EH (cell line): Measurements from ENCODE around the gene GPX4.

Experiments used
- DNase-seq: peaks from one replicate; pipeline ENCODE4 v3.0.0-alpha.2; 2015; ENCODE audit warnings: low read depth

The GPX4 gene

DNA sequence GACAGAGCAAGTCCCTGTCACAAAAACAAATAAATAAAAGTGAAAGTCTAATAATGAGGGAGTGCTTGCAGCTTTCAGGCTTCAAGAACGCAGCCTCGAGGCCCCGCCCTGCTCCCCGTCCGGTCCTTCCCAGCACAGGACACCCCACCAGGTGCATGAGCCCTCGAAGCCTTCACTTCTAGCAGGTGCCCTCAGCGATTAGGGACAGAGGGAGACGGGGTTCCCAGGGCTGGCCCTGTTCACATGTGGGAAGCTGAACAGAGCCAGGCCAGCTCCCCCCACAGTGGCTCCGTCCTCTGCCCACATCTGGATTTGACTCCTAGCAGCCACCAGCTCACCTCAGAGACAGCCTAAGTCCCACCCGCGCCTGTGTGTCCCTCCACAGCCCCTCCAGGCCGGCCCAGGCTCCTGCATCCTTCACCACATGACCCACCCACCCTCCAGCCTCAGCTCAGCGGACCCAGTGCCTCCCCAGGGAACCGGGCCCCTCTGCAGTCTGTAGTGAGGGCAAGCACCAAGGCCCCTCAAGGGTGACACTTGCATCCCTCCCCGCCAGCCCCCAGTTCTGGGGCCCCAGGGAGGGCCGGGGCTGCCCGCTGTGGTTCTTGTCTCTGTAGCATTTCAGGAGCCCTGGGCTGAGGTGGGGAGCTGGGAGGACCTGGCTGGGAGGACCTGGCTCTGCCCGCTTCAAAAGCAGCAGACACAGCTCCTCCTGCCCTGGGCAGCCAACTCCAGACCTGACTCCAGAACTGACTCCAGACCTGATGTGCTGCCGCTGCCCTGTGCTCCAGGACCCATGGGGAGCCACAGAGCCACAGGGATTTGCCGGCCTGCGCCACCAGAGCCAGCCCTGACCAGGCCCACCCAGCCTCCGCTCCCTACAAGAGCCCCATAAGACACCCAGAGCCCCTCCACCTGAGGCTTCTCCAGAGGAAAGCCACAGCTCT is 27.2 kb downstream of the GPX4 start:
- DNase-seq, result peak; percentile 39

DNA sequence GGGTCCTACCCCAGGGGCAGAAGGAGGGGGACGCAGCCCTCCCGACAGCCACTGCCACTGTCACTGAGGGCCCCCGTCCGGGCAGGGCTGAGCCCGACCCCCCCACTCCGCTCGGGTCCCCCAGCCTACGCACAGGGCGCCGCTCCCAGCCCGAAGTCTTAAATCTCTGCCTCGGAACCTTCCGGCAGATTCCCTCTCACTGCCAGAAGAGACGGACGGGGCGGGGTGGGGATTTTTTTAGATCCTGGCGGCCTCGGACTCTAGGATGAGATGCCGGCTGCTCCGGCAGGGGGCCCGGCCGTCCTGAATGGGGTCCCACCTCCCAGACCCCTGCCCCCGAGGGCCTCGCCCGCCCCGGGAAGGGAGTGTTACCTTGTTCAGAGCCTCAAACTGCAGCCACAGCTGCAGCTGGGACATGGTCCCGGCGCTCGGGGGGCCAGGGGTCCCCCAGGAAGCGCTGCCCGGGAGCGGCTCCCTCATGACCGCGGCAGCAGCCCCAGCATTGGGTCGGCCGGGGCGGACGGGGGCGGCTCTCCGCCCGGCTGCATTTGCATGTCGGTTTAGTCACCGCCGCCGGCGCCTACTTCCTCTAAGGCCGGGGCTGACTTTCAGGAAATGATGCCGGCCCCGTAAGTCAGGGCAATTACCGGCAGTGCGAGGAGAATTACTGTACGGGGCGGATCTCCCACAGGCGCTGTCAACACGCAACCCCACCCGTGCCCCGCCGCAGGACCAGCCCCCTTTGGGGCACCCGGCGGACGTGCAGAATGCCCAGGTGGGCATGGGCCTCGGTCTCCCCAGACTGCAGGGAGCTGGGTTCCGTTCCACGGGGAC is 28.1 kb downstream of the GPX4 start:
- DNase-seq, result peak; percentile 94

DNA sequence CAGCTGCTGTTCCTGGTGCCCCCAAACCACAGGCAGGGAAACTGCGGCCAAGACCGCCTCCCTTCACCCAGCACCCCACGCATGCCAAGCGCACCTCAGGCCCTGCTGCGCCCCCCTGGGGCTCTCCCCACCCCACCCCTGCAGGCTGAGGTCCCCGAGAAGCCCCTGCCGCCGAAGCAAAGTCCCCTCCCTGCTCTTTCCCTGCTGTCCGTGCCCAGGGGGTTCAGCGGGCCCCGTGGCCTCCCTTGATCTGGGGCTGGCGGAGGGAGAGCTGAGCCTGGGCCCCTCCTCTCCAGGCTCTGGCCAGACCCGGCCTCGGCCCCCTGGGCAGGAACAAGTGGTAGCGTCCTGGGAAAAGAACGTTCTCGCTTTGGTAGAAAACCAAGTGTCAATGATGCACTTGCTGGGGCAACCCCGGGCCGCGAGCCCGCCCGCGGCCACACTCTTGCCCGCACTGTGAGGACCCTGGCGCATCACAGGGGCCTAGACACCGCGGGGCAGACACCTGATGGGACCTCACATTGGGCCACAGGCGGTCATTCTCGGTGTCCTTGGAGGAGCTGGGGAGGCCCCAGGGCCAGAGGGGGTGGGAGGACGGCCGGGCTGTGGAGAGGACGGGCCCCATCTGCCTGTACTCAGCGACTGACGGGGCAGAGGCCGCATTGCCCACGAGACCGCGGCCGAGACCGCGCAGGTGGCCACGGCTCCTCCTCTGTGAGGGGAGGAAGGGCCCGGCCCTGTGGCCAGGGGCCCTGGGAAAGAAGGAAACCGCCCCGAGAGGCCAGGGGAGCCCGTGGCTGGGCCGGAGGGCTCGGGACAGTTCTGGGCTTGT is 29.0 kb downstream of the GPX4 start:
- peak; percentile 20 for DNase-seq

DNA sequence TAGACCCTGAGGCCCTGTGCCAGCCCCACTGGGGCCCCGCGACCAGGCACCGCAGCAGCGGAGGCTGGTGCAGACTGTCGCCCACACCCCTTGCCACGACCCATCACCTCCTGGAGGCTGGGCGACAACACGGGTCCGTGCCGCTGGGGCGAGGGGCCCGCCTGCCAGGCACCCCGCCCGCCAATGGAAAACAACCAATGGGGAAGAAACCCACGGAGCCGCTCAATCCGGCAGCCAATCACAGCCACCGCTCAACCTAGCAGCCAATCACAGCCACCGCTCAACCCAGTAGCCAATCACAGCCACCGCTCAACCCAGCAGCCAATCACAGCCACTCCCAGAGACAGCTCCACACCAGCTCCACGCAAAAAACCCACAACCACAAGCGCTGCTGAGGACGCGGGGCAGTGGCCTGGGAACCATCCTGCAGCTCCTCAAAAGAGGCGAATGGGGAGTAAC is 29.7 kb downstream of the GPX4 start:
- DNase-seq, result peak; percentile 23

DNA sequence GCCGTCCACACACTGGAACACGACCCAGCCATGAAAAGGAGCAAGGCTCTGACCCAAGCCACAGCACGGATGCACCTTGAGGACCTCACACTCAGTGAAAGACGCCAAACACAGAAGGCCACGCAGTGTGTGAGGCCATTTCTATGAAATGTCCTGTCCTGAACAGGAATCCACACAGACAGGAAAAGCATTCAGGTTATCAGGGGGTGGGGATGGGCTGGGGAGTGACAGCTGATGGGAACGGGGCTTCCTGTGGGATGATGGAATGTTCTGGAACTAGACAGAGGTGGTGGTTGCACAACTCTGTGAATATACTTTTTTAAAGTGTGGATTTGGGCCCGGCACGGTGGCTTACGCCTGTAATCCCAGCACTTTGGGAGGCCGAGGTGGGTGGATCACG is 30.6 kb downstream of the GPX4 start:
- peak; percentile 41 for DNase-seq

DNA sequence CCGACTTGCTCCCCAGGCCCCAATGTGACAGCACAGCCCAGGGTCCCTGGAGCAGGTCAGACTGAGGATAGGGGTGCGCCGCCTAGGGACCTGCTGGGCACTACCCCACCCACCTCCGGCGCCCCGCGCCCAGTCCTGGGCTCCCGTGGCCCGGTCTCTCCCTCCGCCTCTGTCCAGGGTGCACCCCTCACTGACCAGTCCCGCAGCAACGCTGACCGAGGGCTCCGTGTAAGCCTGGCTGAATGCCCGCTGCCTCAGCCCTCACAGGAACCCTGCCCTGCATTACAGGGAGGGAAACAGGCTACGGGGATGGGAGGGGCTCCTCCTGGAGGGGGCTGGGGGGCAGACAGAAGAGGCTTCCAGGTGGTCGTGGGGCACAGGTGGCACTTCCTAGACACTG is 31.7 kb downstream of the GPX4 start:
- DNase-seq, result no peak

DNA sequence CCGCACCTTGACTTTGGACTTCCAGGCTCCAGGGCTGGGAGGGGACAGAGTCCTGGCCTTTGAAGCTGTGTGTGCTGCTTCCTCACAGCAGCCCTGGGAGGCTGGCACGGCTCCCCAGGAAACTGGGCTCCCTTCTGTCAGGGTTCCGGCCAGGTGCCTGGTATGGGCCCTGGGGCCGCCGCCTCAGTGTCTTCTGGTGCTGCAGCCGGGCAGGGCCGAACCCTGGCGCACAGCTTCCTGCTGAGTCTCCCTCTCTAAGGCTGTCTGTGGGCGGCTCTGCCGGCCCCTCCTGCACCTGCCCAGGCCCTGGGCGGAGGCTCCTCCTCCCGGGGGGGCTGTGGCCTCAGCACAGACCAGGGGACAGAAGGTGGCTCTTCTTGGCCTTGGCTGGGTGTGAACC is 32.4 kb downstream of the GPX4 start:
- no peak for DNase-seq

DNA sequence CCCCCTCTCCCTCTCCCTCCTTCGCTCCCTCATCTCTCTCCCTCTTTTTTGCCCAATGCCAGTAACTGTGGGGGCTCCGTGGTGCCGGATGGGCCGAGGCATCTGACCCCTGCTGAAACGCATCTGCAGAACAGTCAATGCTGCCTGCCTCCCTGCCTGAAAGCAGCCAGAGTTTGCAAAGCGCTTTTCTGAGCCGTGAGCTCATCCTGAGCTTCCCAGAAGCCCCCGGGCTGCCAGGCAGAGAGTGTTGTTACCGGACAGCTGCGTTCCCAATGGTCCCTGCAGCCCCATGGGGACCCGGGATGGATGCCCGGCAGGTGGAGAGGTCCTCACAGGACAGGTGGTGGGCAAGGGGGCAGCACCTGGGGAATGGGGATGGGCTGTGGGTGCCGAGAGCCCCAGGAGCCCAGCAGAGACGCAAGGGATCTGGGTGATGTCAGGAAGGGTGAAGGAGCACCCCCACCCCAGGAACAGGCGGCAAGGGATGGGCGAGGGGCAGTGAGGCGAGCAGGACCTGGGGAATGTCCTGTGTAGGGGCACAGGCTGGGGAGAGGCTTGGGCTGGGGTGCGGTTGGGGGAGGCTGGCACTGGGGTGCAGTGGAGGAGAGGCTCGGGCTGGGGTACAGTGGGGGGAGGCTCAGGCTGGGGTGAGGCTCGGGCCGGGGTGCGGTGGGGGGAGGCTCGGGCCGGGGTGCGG is 33.0 kb downstream of the GPX4 start:
- DNase-seq, result no peak

DNA sequence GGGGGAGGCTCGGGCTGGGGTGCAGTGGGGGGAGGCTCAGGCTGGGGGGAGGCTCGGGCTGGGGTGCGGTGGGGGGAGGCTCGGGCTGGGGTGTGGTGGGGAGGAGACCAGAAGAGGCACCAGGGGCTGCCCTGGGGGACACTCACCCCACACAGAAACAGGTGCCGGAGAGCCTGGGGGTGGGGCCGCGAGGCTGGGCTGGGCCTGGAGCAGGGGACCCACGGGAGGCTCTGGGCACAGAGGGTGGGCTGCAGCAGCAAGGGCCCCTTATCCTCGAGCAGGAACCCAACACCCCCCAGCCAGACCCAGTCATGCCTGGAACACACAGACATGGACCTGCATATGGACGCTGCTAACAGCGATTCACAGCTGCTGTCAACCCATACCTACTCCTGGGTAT is 34.3 kb downstream of the GPX4 start:
- no peak for DNase-seq

DNA sequence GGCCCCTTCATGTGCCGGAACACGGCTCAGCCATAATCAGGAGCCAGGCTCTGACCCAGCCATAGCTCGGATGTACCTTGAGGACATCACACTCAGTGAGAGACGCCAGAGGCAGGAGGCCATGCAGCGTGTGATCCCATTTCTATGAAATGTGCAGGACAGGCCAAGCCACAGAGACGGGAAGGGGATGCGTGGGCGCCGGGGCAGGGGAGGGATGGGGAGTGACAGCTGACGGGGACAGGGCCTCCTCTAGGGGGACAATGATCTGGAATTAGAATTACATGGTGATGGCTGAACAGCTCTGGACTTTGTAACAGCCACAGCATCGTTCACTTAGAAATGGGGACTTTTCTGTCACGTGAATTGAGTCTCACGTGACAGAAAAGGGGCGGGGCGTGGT is 35.3 kb downstream of the GPX4 start:
- no peak for DNase-seq

DNA sequence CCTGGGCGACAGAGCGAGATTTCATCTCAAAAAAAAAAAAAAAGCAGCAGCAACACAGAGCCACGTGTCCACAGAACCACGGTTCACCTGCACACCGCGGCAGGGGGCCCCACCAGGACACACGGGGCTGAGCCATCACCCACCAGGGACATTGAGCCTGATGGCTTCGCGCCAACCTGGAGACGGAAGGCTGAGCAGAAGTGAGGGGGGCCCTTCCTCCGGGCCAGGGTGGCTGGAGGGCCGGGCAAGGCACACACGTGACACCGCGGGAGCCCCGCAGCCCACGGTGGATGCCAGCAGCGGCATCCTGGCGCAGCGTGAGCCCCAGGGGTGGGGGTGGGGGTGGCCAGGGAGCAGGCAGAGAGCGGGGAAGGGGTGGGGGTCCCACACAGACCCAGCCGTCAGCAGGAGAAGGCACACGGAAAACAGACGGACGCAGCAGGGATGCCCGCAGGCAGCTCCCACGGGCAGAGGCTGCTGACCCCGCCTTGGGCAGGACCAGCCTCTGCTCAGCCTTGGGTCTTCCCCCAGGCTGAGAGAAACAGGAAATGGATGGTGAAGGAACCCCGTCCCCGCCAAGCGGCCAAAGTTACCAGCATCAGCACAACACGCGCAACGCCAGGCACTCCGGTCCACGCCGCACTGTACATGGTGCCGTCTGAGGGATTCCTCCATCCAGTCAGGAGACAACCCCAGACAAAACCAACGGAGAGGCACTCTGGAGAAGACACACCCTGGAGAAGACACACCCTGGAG is 36.7 kb downstream of the GPX4 start:
- DNase-seq, result no peak

DNA sequence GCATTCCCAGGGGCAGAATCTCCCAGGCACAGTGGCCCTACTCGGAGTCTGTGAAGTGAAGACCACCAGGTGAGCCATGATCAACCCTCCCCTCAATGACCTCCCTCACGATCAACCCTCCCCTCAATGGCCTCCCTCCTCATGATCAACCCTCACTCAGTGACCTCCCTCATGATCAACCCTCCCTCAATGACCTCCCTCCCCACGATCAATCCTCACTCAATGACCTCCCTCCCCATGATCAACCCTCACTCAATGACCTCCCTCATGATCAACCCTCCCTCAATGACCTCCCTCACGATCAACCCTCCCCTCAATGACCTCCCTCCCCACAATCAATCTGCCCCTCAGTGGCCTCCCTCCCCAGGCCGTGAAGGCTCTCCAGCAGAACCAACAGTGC is 38.1 kb downstream of the GPX4 start:
- no peak for DNase-seq

DNA sequence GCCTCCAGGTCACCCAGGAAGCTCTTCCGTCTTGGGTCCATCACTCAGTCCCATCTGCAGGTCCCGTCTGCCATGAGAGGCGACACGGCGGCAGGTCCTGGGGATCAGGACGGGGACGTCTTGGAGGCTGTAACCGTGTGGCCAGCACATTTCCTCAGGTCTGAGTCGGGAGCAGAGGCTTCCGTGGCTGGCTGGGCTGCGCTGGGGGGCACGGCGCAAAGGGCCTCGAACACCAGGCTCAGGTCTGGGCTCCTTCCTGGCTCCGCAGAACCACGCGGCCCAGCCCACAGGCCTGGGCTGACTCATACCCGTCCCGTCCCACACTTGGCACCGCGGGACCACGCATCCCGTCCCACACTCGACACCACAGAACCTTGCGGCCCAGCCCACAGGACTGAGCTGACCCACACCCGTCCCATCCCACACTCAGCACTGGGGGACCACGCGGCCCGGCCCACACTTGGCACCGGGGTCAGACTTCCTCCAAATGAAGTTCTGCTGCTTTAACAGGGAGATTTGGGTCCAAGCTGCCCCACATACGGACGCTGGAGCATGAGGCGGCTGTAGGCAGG is 40.1 kb downstream of the GPX4 start:
- DNase-seq, result no peak

DNA sequence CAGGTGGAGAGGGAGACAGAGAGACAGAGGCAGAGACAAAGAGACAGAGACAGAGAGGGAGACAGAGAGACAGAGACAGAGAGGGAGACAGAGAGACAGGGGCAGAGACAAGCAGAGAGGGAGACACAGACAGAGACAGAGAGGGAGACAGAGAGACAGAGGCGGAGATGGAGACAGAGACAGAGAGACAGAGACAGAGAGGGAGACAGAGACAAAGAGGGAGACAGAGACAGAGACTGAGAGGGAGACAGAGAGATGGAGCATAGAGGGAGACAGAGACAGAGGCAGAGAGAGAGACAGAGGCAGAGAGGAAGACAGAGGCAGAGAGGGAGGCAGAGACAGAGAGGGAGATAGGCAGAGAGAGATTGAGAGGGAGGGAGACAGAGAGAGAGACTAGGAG is 40.9 kb downstream of the GPX4 start:
- DNase-seq, result no peak

DNA sequence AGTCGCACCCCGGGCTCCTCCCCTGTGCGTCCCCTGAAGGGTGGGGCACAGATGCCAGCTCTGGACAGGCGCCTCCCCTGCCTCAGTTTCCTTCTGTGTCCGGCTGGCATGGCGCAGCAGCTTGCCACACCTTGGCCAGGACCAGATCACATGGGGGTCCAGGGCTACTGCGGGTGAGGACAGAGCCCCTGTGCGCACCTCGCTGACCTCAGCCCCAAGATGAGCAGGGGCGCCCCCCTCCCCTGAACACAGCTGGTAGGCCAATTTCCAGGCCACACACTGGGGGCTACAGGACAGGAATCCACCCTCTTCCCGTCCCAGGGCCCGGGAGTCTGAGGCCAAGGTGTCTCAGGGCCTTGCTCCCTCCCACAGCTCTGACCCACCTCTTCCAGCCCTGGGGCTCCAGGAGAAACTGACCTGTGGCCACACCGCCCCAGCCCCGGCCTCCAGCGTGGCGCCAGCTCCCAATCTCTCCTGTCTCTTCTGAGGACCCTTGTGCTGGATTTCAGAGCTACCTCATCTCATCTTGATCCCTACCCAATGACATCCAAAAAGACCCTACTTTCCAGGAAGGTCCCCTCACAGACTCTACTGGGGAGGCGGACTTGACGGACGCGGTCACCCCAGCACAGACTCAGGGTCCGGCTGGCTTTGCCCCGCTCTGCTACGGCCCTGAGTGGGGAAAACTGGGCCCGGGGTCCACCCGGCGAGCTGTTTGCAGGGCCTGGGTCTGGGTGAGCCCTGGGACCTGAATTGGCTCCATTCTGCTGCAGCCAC is 42.0 kb downstream of the GPX4 start:
- DNase-seq, result no peak

DNA sequence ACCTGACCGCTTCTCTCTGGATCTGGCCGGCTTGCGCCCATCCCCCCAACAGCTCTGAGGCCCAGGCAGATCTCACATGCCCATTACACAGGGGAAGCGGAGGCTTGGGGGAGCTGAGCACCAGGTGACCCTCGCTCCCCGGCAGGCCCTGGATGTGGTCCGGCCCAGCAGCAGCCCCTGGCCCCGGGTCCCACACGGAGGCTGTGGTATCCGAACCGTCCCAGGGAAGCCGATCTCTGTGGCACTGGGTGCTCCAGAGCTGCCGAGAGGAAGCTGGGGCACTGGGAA is 42.6 kb downstream of the GPX4 start:
- DNase-seq, result no peak

DNA sequence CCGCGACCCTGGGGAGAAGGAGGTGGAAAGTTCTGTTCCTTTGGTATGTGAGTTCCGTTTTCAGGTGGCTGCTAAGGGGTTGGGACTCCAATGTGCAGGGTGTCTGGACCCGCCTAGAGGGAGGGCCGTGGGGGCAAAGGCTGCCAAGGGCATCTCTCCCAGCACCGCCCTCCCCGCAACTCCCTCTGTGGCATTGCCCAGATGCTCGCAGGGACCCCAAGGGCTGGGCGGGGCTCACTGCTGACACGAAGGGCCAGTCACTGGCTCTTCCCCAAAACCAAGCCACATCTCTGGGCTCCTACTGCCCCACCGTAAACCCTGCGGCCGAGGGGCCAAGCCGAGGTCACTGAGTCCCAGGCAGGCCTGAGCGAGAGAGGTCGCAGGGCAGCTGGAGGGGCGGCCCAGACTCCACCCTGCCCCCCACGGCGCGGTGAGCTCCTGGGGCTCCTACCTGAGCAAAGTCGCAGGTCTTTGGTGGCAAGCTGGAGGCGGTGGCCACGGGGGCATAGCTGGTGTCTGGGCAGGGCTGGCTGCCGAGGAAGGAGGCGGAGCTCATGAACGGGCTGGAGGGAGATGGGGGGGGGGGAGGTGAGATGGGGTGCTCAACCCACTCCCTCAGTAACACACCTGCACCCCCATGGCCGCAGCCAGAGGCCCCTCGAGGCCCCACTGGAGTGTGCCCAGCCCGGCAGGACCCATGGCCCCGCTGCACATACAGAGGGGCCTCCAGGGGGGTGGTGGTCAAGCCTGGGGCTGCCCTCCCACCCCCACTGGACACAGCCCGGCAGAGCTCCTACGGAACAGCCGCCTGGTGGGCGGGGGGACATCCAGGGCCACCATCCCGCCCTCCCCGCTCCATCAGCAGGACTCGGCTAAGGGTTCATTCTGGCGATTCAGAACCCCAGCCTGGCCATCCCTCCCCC is 43.3 kb downstream of the GPX4 start:
- no peak for DNase-seq

DNA sequence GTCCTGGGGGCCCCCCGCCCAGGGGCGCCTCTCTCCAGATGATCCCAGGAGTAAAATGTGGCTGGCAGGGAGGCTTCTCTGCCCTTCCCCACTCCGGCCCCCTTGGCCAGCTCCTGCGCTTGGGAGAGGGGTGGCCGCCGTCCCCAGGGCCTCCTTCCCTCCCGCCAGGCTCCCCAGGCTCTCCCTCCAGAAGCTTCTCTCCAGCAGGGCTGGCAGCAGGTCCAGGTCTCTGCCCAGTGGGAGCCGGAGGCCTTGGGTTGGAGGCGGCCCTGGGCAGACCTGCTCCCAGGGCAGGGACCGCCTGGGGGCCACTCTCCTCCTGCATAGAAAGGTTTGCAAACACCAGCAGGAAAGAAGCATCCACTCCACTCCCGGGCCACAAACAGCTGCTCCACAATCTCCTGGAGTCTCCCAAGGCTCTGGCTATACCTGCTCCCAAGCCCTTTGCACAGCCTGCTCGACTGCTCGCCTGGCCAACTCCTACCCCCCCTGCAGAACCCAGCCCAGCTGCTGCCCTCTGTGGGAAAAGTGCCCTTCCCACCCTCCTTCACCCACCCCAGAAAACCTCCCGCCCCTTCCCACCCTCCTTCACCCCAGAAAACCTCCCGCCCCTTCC is 44.2 kb downstream of the GPX4 start:
- no peak for DNase-seq
